ENCODE data around the gene CCT3. TPM values are rescaled to one million over a fixed set of nuclear protein-coding genes. Genes with fewer than 3 reads are reported as not detected.
"Not testable (repeated sequence)": the region's sequence is repeated elsewhere in the genome, so short reads cannot be mapped to it uniquely, and the experiment has no call there.

Gene CCT3
- total RNA-seq, 2 experiments from 2014 or later: 181 to 184 TPM

DNA sequence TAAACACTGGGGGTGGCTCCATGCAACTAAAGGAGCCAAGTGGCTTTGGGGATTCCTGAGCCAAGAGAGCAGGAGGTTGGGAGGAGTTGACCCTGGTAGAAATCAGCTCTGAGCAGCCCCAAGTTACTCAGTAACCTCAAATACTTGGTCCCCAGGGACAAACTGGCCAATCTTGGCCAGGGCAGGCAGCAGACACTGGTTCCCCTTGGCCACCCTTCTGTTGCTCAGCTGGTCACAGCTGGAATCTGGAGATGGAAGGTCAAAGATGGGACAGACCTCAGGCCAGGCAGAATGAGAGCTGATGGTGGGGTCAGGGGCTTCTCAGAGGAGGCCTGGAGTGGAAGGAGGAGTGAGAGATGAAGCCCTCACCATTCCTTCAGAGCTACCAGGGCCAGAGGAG, 27.7 kb upstream of the CCT3 start:
- POLR2A ChIA-PET: no interaction called here
- Mint-ChIP-seq H3K9me3 (no peaks in the 10 kb centered on the region), H3K27ac (no peak overlapping the region), H3K4me1 (peaks cover 4% of the 10 kb centered on the region), H3K27me3 (peaks cover 38% of the 10 kb centered on the region), H3K36me3 (ENCODE audit: low read depth) (no peaks in the 10 kb centered on the region), H3K4me3 (no peak overlapping the region)
- CTCF ChIA-PET: no interaction called here
- no peak for DNase-seq

DNA sequence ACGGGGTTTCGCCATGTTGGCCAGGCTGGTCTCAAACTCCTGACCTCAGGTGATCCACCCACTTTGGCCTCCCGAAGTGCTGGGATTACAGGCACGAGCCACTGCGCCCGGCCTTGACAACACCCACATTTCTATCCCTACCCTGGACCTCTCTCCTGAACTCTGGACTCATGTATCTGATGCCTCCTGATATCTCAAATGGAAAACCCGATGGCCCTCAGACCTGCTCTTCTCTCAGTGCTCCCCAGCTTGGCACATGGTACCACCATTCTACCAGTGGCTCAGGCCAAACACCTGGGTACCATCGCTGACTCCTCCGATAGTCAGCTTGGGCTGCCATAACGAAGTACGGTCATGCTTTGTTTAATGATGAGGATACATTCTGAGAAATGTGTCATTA, 22.4 kb upstream of the CCT3 start:
- CTCF ChIA-PET: interaction anchor here (0.6 to 3.9 kb wide), 3 partner anchors 10 to 85 kb away, joined by 4 to 17 read pairs (median 12); no protein-coding TSS in a partner anchor

DNA sequence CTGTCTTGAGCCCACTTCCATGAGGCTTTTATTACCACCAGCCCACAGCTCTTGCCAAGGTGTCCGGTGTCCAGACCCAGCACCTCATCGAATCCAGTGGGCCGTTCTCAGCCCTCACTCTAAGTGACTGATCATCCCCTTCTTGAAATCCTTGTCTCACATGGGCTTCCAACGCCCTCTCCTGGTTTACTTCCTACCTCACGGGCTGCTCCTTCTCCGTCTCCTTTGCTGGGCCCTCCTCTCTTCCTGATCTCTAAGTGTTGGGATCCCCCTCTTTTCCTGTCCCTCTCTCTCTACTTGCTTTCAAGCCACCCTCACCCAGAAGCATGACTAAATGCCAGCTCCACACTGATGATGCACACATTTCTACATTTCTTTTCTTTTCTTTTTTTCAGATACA, 21.9 kb upstream of the CCT3 start:
- no peaks in the 10 kb centered on the region for H3K9me3 Mint-ChIP-seq
- POLR2A ChIA-PET: no interaction called here

More for the DNA sequence above, 22.4 kb upstream of the CCT3 start:
- no peak overlapping the region for H3K4me3 Mint-ChIP-seq
- H3K36me3 Mint-ChIP-seq (ENCODE audit: low read depth): no peaks in the 10 kb centered on the region
- peaks cover 42% of the 10 kb centered on the region for H3K27me3 Mint-ChIP-seq
- H3K9me3 Mint-ChIP-seq: no peaks in the 10 kb centered on the region
- H3K27ac Mint-ChIP-seq: no peak overlapping the region
- peaks cover 5% of the 10 kb centered on the region for H3K4me1 Mint-ChIP-seq
- no peak for DNase-seq
- POLR2A ChIA-PET: no interaction called here

DNA sequence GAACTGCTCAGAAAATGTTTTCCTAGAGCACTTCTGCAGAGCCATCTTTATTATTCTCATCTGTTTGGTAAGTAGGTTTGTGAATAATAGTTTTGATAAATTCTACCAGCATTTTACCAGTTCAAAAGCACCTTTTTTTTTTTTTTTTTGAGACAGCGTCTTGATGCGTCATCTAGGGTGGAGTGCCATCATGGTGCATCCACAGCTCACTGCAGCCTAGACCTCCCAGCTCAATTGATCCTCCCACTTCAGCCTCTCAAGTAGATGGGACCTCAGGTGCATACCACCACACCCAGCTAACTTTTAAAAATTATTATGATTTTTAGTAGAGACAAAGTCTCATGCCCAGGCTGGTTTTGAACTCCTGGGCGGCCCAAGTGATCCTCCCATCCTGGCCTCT, 21.2 kb upstream of the CCT3 start:
- no peak overlapping the region for H3K4me3 Mint-ChIP-seq
- H3K9me3 Mint-ChIP-seq: no peaks in the 10 kb centered on the region
- H3K27ac Mint-ChIP-seq: no peak overlapping the region
- ChIA-PET CTCF (interaction anchor here (0.7 to 3.9 kb wide), 7 partner anchors 16 to 266 kb away, joined by 3 to 17 read pairs (median 3); no protein-coding TSS in a partner anchor), POLR2A (no interaction called here)
- peaks cover 38% of the 10 kb centered on the region for H3K27me3 Mint-ChIP-seq
- no peak for DNase-seq
- H3K36me3 Mint-ChIP-seq (ENCODE audit: low read depth): no peaks in the 10 kb centered on the region
- H3K4me1 Mint-ChIP-seq: peaks cover 5% of the 10 kb centered on the region

More for the DNA sequence above, 21.9 kb upstream of the CCT3 start:
- no peak for DNase-seq
- Mint-ChIP-seq H3K27ac (no peak overlapping the region), H3K36me3 (ENCODE audit: low read depth) (no peaks in the 10 kb centered on the region), H3K27me3 (peaks cover 38% of the 10 kb centered on the region), H3K4me3 (no peak overlapping the region), H3K4me1 (peaks cover 5% of the 10 kb centered on the region)
- CTCF ChIA-PET: interaction anchor here (0.6 to 3.9 kb wide), 4 partner anchors 11 to 86 kb away, joined by 3 to 17 read pairs (median 8); no protein-coding TSS in a partner anchor

DNA sequence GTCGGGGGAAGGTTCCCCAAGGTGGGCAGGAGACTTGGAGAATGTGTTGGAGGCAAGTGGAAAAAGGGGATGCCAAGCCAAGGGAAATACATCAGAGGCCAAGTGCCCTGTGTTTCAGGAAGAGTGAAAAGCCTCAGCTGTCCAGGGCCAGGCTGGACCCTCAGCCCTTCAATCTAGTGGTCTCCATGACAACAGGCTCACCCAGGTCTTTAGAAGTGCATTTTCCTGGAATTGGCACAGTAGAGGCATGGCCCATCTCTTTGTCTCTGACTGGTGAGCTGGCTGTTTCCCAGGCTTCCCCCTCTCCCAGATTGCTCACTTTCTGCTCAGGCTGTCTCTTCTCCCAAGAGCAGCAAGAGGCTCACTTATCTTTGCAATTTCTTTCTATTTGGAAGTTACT, 20.5 kb upstream of the CCT3 start:
- no peak for DNase-seq
- Mint-ChIP-seq H3K9me3 (no peaks in the 10 kb centered on the region), H3K36me3 (ENCODE audit: low read depth) (no peaks in the 10 kb centered on the region), H3K27ac (no peak overlapping the region), H3K27me3 (peaks cover 40% of the 10 kb centered on the region), H3K4me3 (no peak overlapping the region), H3K4me1 (peaks cover 5% of the 10 kb centered on the region)
- ChIA-PET CTCF (interaction anchor here (0.7 to 3.9 kb wide), 8 partner anchors 16 to 266 kb away, joined by 3 to 17 read pairs (median 3); no protein-coding TSS in a partner anchor), POLR2A (no interaction called here)

DNA sequence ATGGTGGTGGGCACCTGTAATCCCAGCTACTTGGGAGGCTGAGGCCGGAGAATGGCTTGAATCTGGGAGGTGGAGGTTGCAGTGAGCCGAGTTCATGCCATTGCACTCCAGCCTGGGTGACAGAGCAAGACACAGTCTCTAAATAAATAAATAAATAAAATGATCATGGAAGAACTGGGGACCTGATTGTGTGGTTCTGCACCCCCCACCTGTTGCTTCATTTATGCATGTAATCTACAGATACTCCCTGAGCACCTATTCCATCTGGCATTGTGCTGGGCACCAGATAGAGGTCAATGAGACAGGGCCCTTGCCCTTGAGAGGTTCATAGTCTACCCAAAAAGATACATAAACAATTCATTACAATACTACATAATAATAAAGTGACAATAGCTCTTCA, 19.9 kb upstream of the CCT3 start:
- Mint-ChIP-seq H3K27me3 (peaks cover 40% of the 10 kb centered on the region), H3K9me3 (no peaks in the 10 kb centered on the region), H3K4me1 (peaks cover 5% of the 10 kb centered on the region), H3K36me3 (ENCODE audit: low read depth) (no peaks in the 10 kb centered on the region), H3K27ac (no peak overlapping the region), H3K4me3 (no peak overlapping the region)
- CTCF ChIA-PET: interaction anchor here (1.1 to 3.9 kb wide), 3 partner anchors 15 to 147 kb away, joined by 3 to 17 read pairs (median 3); no protein-coding TSS in a partner anchor
- POLR2A ChIA-PET: no interaction called here
- no peak for DNase-seq

DNA sequence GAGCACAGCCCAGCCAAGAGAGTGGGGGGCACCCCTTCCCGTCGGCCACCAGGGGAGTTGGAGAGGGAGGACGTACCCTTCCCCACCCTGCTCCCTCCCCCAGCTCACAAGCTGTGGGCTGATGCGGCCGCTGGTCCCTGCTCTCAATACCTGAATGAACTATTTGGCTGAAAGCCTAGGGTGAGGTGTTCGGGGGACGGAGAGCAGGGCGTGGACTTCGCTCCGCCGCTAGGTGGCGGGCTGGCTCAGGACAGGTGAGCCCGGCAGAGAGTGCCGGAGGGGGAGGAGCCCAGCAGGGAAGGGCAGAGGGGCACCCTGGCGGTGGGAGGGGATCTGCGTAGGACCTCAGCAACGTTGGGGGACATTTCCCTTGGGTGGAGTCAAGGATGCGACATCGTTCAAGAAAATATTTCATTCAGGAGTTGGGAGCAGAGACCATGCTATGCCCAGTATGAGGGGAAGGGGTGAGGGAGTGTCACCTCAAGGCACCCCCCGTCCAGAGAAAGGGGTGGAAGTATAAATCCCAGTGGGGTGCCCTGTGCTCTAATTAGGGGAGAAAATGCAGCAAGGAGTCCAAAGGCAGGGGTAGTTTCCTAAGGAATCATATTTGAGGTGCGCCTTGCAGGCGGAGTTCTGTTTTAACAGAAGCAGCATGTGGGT, 18.9 kb upstream of the CCT3 start:
- peaks cover 40% of the 10 kb centered on the region for H3K27me3 Mint-ChIP-seq
- H3K9me3 Mint-ChIP-seq: no peaks in the 10 kb centered on the region
- H3K27ac Mint-ChIP-seq: no peak overlapping the region
- CTCF ChIA-PET: interaction anchor here (1.6 kb wide), 1 partner anchor 89 kb away, joined by 5 read pairs; no protein-coding TSS in a partner anchor
- no peaks in the 10 kb centered on the region for H3K36me3 Mint-ChIP-seq (ENCODE audit: low read depth)
- POLR2A ChIA-PET: no interaction called here
- H3K4me1 Mint-ChIP-seq: peaks cover 5% of the 10 kb centered on the region
- peak; percentile 46 for DNase-seq
- H3K4me3 Mint-ChIP-seq: no peak overlapping the region

DNA sequence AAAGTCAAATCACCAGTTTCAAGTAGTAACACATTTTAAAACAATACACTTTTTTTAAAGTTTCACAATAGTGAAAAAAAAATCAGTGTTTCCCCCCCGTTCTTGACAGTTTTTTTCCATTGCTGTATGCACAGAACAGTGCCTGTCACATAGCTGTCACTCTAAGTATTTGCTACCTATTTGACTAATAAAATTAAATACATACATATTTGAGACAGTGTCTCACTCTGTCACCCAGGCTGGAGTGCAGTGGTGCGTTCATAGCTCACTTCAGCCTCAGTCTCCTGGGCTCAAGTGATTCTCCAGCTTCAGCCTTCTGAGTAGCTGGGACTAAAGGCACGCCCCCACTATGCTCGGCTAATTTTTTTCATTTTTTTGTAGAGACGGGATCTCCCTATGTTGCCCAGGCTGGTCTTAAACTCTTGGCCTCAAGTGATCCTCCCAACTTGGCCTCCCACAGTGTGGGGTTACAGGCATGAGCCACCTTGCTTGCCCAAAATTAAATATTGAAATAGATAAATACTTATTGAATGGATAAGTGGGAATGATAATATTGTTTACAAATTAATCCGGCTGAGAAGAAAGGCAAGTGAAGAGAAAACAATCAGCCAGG, 18.3 kb upstream of the CCT3 start:
- no peak for DNase-seq
- H3K9me3 Mint-ChIP-seq: no peaks in the 10 kb centered on the region
- H3K36me3 Mint-ChIP-seq (ENCODE audit: low read depth): no peaks in the 10 kb centered on the region
- ChIA-PET POLR2A (no interaction called here), CTCF (interaction anchor here (1.1 to 1.6 kb wide), 2 partner anchors 89 to 257 kb away, joined by 4 to 5 read pairs; no protein-coding TSS in a partner anchor)
- peaks cover 6% of the 10 kb centered on the region for H3K4me1 Mint-ChIP-seq
- peaks cover 41% of the 10 kb centered on the region for H3K27me3 Mint-ChIP-seq
- no peak overlapping the region for H3K27ac Mint-ChIP-seq
- no peak overlapping the region for H3K4me3 Mint-ChIP-seq

DNA sequence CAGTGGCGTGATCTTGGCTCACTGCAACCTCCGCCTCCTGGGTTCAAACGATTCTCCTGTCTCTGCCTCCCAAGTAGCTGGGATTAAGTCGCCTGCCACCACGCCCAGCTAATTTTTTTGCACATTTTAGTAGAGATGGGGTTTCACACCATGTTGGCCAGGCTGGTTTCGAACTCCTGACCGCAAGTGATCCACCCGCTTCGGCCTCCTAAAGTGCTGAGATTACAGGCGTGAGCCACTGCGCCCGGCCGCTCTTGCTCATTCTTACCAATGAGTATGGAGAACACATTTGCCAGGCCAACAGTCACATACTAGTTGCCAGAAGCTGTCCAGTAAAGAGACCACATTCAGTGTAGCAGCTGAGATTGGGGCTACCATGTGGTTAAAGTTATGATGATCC, 14.4 kb upstream of the CCT3 start:
- H3K4me3 Mint-ChIP-seq: not testable (repeated sequence)
- CTCF ChIA-PET: interaction anchor here (1.6 kb wide), 1 partner anchor 93 kb away, joined by 6 read pairs; no protein-coding TSS in a partner anchor
- peaks cover 35% of the 10 kb centered on the region for H3K27me3 Mint-ChIP-seq

DNA sequence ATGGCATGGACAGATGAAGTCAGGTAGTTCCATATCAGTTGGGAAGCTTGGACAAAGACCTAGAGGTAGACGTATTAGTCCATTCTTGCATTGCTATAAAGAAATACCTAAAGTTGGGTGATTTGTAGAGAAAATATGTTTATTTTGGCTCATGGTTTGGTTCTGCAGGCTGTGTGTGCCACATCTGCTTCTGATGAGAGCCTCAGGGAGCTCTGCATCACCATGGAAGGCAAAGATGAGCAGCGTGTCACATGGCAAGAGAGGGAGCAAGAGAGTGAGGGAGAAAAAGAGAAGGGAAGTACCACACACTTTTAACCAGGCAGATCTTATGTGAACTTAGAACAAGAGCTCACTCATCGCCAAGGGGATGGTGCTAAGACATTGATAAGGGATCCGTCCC, 9.2 kb upstream of the CCT3 start:
- no peak overlapping the region for H3K4me3 Mint-ChIP-seq
- POLR2A ChIA-PET: interaction anchor here (0.7 kb wide), 1 partner anchor 9 kb away, joined by 3 read pairs; the partner anchor contains the start of genes CCT3 and TSACC
- peaks cover 31% of the 10 kb centered on the region for H3K27me3 Mint-ChIP-seq
- H3K27ac Mint-ChIP-seq: no peak overlapping the region
- peaks cover 5% of the 10 kb centered on the region for H3K4me1 Mint-ChIP-seq
- no peak for DNase-seq
- H3K9me3 Mint-ChIP-seq: no peaks in the 10 kb centered on the region
- CTCF ChIA-PET: interaction anchor here (2.1 to 2.3 kb wide), 2 partner anchors 39 to 98 kb away, joined by 8 to 9 read pairs; no protein-coding TSS in a partner anchor
- no peaks in the 10 kb centered on the region for H3K36me3 Mint-ChIP-seq (ENCODE audit: low read depth)

More for the DNA sequence above, 14.4 kb upstream of the CCT3 start:
- H3K36me3 Mint-ChIP-seq (ENCODE audit: low read depth); POLR2A ChIA-PET; DNase-seq; H3K27ac Mint-ChIP-seq; H3K9me3 Mint-ChIP-seq: not testable (repeated sequence)
- H3K4me1 Mint-ChIP-seq: peaks cover 10% of the 10 kb centered on the region

DNA sequence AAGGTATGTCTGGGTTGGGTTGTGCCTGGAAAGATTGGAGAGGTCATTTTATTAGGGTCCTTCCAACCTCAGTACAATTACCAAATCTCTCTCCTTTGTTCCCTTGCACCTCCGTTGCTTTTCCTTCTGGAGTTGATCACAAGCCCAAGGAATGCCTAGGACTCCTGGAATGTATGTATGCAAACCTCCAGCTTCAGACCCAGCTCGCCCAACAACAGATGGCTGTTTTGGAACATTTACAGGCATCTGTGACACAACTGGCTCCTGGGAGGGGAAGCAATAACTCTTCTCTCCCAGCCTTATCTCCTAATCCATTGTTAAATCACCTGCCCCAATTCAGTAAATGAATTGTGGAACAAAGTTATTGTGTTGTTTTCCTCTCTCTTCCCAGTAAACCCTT, 8.5 kb upstream of the CCT3 start:
- no peak overlapping the region for H3K4me3 Mint-ChIP-seq
- peaks cover 5% of the 10 kb centered on the region for H3K4me1 Mint-ChIP-seq
- DNase-seq: no peak
- H3K36me3 Mint-ChIP-seq (ENCODE audit: low read depth): no peaks in the 10 kb centered on the region
- H3K27ac Mint-ChIP-seq: no peak overlapping the region
- CTCF ChIA-PET: interaction anchor here (2.1 to 2.3 kb wide), 2 partner anchors 39 to 99 kb away, joined by 8 to 9 read pairs; no protein-coding TSS in a partner anchor
- H3K27me3 Mint-ChIP-seq: peaks cover 31% of the 10 kb centered on the region
- no peaks in the 10 kb centered on the region for H3K9me3 Mint-ChIP-seq
- POLR2A ChIA-PET: no interaction called here

DNA sequence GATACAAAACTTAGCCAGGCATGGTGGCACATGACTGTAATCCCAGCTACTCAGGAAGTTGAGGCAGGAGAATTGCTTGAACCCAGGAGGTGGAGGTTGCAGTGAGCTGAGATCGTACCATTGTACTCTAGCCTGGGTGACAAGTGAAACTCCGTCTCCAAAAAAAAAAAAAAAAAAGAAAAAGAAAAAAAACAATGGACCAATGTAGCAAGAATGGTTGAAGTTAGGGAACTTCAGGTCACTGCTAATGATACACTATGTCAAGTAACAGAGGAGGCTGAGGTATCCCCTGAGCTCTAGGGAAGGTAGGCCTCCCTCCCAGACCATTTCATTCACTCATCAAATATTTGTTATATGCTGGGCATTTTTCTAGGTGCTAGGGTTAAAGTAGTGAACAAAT, 7.9 kb upstream of the CCT3 start:
- H3K9me3 Mint-ChIP-seq; H3K36me3 Mint-ChIP-seq (ENCODE audit: low read depth); POLR2A ChIA-PET; H3K4me3 Mint-ChIP-seq; DNase-seq; H3K4me1 Mint-ChIP-seq; H3K27ac Mint-ChIP-seq: not testable (repeated sequence)
- CTCF ChIA-PET: interaction anchor here (2.3 kb wide), 1 partner anchor 100 kb away, joined by 9 read pairs; no protein-coding TSS in a partner anchor
- H3K27me3 Mint-ChIP-seq: peaks cover 27% of the 10 kb centered on the region

DNA sequence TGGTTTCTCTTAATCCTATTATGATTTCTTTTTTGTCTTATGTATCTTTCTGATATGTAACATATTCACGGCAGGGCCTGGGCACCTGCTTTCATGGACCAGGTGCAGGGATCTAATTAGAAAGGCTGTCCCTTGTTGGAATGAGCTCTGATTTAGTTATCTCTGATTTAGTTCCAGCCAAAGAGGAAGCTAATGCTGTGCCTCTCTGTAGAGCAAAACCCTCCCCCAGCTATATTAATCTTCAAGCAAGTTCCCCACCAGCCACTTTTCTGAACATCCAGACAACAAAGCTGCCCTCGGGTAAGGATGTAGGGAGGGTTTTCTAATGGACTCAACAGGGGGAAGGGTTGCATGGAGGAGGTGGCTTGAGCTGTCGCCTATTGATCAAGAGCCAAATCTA, 6.3 kb upstream of the CCT3 start:
- Mint-ChIP-seq H3K4me1 (peaks cover 1% of the 10 kb centered on the region), H3K27me3 (peaks cover 25% of the 10 kb centered on the region), H3K4me3 (no peak overlapping the region), H3K27ac (no peak overlapping the region), H3K36me3 (ENCODE audit: low read depth) (no peaks in the 10 kb centered on the region), H3K9me3 (no peaks in the 10 kb centered on the region)
- no peak for DNase-seq
- ChIA-PET POLR2A (no interaction called here), CTCF (interaction anchor here (0.9 to 1.4 kb wide), 4 partner anchors 27 to 157 kb away, joined by 3 to 5 read pairs (median 4); no protein-coding TSS in a partner anchor)
